GM23338 (cell line): ENCODE results near the gene BIRC7.

Experiments
- CREB1 ChIP-seq: fragments of 250-450 bp; sonication (Bioruptor Pico); IDR thresholded peaks from 2 replicates; pipeline ENCODE4 v1.5.0; 2020; ENCODE audit warnings: low read depth, mild to moderate bottlenecking, moderate library complexity
- EZH2 ChIP-seq: fragments of 200-600 bp; sonication (generic); IDR thresholded peaks from one replicate; pipeline ENCODE4 v1.8.0; 2017; ENCODE audit warnings: antibody characterized with exemption, mild to moderate bottlenecking, low read depth; ENCODE audit not compliant: unreplicated experiment
- EZH2phosphoT487 ChIP-seq: fragments of 200-600 bp; sonication (generic); IDR thresholded peaks from one replicate; pipeline ENCODE4 v1.8.1; 2018; ENCODE audit warnings: antibody characterized with exemption; ENCODE audit not compliant: unreplicated experiment
- JUNB ChIP-seq: IDR thresholded peaks from one replicate; pipeline ENCODE4 v1.6.1; 2016; ENCODE audit warnings: antibody characterized with exemption; ENCODE audit not compliant: unreplicated experiment
- NANOG ChIP-seq: IDR thresholded peaks from 2 replicates; pipeline ENCODE4 v1.6.1; 2016; ENCODE audit warnings: antibody characterized with exemption, borderline replicate concordance
- POLR2AphosphoS5 ChIP-seq: IDR thresholded peaks from 2 replicates; pipeline ENCODE4 v1.6.1; 2016; ENCODE audit warnings: antibody characterized with exemption, low read depth
- STAT1 ChIP-seq: IDR thresholded peaks from one replicate; pipeline ENCODE4 v1.6.1; 2016; ENCODE audit warnings: antibody characterized with exemption; ENCODE audit not compliant: unreplicated experiment
- ZNF114 ChIP-seq: fragments of 250-450 bp; sonication (Bioruptor Pico); IDR thresholded peaks from 2 replicates; pipeline ENCODE4 v1.5.0; 2020; ENCODE audit warnings: mild to moderate bottlenecking, moderate library complexity
- ZNF331 ChIP-seq: fragments of 250-450 bp; sonication (Bioruptor Pico); IDR thresholded peaks from 2 replicates; pipeline ENCODE4 v1.5.0; 2020; ENCODE audit warnings: low read depth, mild to moderate bottlenecking, moderate library complexity
- TF ChIP-seq, protein P1 (sequence below), 2 experiments: fragments of 200-600 bp in 1 of 2; sonication (generic) in 1 of 2; conservative IDR thresholded peaks; 2 replicates each; pipeline versions ENCODE4 v1.5.1 to v1.6.1; 2016 to 2017; ENCODE audit warnings: antibody characterized with exemption in 2 of 2, low read depth in 2 of 2, mild to moderate bottlenecking in 2 of 2, moderate library complexity in 1 of 2
- TF ChIP-seq, protein P2 (sequence below): IDR thresholded peaks from 2 replicates; pipeline ENCODE4 v1.6.1; 2016; ENCODE audit warnings: antibody characterized with exemption
- TF ChIP-seq, protein P3 (sequence below): IDR thresholded peaks from one replicate; pipeline ENCODE4 v1.6.1; 2018; ENCODE audit warnings: antibody characterized with exemption; ENCODE audit not compliant: unreplicated experiment

GRCh38 chr20:63241272-63241671, 5.6 kb downstream of the BIRC7 start:
- TF ChIP-seq, protein P1, sequence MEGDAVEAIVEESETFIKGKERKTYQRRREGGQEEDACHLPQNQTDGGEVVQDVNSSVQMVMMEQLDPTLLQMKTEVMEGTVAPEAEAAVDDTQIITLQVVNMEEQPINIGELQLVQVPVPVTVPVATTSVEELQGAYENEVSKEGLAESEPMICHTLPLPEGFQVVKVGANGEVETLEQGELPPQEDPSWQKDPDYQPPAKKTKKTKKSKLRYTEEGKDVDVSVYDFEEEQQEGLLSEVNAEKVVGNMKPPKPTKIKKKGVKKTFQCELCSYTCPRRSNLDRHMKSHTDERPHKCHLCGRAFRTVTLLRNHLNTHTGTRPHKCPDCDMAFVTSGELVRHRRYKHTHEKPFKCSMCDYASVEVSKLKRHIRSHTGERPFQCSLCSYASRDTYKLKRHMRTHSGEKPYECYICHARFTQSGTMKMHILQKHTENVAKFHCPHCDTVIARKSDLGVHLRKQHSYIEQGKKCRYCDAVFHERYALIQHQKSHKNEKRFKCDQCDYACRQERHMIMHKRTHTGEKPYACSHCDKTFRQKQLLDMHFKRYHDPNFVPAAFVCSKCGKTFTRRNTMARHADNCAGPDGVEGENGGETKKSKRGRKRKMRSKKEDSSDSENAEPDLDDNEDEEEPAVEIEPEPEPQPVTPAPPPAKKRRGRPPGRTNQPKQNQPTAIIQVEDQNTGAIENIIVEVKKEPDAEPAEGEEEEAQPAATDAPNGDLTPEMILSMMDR (conservative IDR thresholded peaks at IDR 0.05; ENCODE audit: low read depth in 2 of 2), result no peak
- TF ChIP-seq EZH2phosphoT487 (no peak), EZH2 (no peak), POLR2AphosphoS5 (no peak), JUNB (no peak), CREB1 (CRISPR knock-in tag) (no peak), STAT1 (no peak), ZNF114 (no peak), NANOG (no peak), ZNF331 (CRISPR knock-in tag) (no peak)
- TF ChIP-seq, protein P2, sequence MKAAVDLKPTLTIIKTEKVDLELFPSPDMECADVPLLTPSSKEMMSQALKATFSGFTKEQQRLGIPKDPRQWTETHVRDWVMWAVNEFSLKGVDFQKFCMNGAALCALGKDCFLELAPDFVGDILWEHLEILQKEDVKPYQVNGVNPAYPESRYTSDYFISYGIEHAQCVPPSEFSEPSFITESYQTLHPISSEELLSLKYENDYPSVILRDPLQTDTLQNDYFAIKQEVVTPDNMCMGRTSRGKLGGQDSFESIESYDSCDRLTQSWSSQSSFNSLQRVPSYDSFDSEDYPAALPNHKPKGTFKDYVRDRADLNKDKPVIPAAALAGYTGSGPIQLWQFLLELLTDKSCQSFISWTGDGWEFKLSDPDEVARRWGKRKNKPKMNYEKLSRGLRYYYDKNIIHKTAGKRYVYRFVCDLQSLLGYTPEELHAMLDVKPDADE, result no peak
- TF ChIP-seq, protein P3, sequence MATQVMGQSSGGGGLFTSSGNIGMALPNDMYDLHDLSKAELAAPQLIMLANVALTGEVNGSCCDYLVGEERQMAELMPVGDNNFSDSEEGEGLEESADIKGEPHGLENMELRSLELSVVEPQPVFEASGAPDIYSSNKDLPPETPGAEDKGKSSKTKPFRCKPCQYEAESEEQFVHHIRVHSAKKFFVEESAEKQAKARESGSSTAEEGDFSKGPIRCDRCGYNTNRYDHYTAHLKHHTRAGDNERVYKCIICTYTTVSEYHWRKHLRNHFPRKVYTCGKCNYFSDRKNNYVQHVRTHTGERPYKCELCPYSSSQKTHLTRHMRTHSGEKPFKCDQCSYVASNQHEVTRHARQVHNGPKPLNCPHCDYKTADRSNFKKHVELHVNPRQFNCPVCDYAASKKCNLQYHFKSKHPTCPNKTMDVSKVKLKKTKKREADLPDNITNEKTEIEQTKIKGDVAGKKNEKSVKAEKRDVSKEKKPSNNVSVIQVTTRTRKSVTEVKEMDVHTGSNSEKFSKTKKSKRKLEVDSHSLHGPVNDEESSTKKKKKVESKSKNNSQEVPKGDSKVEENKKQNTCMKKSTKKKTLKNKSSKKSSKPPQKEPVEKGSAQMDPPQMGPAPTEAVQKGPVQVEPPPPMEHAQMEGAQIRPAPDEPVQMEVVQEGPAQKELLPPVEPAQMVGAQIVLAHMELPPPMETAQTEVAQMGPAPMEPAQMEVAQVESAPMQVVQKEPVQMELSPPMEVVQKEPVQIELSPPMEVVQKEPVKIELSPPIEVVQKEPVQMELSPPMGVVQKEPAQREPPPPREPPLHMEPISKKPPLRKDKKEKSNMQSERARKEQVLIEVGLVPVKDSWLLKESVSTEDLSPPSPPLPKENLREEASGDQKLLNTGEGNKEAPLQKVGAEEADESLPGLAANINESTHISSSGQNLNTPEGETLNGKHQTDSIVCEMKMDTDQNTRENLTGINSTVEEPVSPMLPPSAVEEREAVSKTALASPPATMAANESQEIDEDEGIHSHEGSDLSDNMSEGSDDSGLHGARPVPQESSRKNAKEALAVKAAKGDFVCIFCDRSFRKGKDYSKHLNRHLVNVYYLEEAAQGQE, result no peak
